ENCODE data around the gene FGF22. TPM values are rescaled to one million over a fixed set of nuclear protein-coding genes. Genes with fewer than 3 reads are reported as not detected.
A peak's percentile ranks its signal among the peaks of the same experiment; 100 is the strongest.

FGF22 gene
- total RNA-seq, 3 donors from 2014 or later (not counting 1 experiment from before 2014, with no cell fraction given), result 0.31 to 0.58 (median 0.41) TPM

DNA sequence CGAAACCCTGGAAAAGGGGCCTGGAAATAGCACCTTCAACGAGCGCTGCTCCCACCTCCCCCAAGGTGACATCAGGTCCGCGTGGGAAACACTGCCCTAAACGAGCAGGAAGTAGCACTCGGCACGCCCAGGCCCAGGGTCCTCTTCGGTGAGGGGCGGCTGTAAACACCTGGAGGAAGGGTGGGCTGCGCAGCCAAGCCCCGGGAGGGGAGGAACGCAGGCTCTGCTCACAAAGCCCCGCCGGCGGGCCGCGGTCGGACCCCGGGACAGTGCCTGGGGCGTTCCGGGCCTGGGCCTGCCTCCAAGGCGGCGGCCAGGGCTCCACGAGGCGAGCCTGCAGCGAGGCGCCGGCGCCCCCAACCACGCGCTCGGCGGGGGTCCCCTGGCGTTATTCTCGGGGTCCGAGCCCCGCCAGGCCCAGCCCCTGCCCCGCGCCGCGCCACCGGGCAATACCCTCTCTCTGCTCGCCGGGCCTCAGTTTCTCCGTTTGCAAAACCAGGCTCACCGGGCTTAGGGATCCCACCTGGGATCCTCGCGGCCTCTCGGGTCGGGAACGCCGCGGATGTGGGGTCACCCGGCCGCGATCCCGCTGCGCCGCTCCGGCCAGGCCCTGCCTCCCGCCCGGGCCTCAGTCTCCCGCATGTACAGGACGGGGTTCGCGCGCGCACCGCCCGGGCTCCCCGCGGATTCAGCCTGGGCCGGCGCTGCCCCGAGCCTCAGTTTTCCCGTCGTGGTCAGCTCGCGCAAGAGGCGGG, 22.7 kb downstream of the FGF22 start:
- WGBS (ENCODE audit: insufficient coverage), result under 1% methylated on average over 81 of the region's 81 CpGs
- no peaks in the 10 kb centered on the region for H3K36me3 Mint-ChIP-seq
- peaks cover 45 to 60% of the 10 kb centered on the region in 2 donors for H3K4me1 Mint-ChIP-seq
- Histone ChIP-seq H3K27me3 (ENCODE audit: control insufficient read depth, insufficient read depth, low read length) (no peaks in the 10 kb centered on the region), H3K4me3 (ENCODE audit: low read length) (peak overlapping the region; percentile 96), H3K9me3 (ENCODE audit: control insufficient read depth, insufficient read depth, low read length) (no peaks in the 10 kb centered on the region), H3K36me3 (ENCODE audit: control insufficient read depth, insufficient read depth, low read length) (peaks cover 11% of the 10 kb centered on the region), H3K27ac (ENCODE audit: low read length) (peak overlapping the region; percentile 99), H3K4me1 (ENCODE audit: control insufficient read depth, insufficient read depth, low read length) (peaks cover 68% of the 10 kb centered on the region)
- peak overlapping the region; percentile 96 for H3K4me3 Mint-ChIP-seq
- ATAC-seq (peak; percentile 7 to 36 (median 13)), DNase-seq (peak; percentile 58 to 84)
- TF ChIP-seq, protein P1, sequence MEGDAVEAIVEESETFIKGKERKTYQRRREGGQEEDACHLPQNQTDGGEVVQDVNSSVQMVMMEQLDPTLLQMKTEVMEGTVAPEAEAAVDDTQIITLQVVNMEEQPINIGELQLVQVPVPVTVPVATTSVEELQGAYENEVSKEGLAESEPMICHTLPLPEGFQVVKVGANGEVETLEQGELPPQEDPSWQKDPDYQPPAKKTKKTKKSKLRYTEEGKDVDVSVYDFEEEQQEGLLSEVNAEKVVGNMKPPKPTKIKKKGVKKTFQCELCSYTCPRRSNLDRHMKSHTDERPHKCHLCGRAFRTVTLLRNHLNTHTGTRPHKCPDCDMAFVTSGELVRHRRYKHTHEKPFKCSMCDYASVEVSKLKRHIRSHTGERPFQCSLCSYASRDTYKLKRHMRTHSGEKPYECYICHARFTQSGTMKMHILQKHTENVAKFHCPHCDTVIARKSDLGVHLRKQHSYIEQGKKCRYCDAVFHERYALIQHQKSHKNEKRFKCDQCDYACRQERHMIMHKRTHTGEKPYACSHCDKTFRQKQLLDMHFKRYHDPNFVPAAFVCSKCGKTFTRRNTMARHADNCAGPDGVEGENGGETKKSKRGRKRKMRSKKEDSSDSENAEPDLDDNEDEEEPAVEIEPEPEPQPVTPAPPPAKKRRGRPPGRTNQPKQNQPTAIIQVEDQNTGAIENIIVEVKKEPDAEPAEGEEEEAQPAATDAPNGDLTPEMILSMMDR (IDR thresholded peaks at IDR 0.05), result no peak
- no peaks in the 10 kb centered on the region for H3K27me3 Mint-ChIP-seq (ENCODE audit: low read depth in 2 of 2)
- H3K9me3 Mint-ChIP-seq, result no peaks in the 10 kb centered on the region
- peak overlapping the region; percentile 98 for H3K27ac Mint-ChIP-seq
- intact Hi-C loops (cut with micrococcal nuclease), result loop anchor here (5.0 kb wide), 4 partner anchors 40 to 150 kb away; partner anchors contain the start of genes BSG and PTBP1

DNA sequence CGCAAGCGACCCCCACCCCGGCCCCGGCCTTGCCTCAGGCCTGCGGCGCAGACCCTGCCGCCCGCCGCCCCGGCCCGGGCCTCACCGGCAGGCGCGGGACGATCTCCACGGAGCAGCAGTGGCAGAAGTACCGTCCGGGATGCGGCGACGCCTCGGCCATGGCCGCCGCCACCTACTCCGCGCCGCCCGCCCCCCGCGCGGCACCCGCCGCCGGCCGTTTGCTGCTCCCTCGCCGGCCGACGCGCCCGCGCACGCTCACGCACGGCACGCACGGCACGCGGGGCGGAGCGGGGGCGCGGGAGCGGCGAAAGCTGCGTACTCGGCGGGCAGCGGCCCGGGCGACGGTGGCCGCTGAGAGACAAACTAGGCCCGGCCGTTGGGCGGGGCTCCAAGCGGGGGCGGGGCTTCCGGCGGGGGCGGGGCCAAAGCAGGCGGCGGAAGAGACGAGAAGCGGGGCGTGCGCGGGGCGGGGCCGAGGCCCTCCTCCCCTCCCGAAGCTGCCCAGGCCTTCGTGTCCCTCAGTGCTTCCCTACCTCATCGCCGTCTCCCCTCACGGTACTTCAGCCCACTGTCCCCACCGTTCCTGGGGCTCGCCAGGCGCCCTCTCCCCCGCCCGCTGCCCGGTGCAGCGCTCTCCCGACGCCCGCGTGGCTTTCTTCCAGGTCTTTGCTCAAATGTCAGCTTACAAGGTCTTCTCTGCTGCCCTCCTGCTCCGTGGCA, 23.4 kb downstream of the FGF22 start, which contains the start of gene RNF126:
RNF126 (minus strand) TSS at position 253 of the 720 bp plus-strand sequence; CDS start at position 160, 93 bp downstream.
- Mint-ChIP-seq H3K36me3 (no peaks in the 10 kb centered on the region), H3K4me1 (peaks cover 45 to 57% of the 10 kb centered on the region in 2 donors), H3K27me3 (ENCODE audit: low read depth in 2 of 2) (no peaks in the 10 kb centered on the region), H3K4me3 (peak within 1 kb of the TSS; percentile 96), H3K9me3 (no peaks in the 10 kb centered on the region), H3K27ac (peak within 1 kb of the TSS; percentile 98)
- peak within 1 kb of the TSS; percentile 96 for H3K4me3 ChIP-seq (ENCODE audit: low read length)
- H3K9me3 ChIP-seq (ENCODE audit: control insufficient read depth, insufficient read depth, low read length), result no peaks in the 10 kb centered on the region
- WGBS (ENCODE audit: insufficient coverage), result under 1% methylated on average over 97 of the region's 97 CpGs
- H3K4me1 ChIP-seq (ENCODE audit: control insufficient read depth, insufficient read depth, low read length), result peaks cover 63% of the 10 kb centered on the region
- peak within 1 kb of the TSS; percentile 99 for H3K27ac ChIP-seq (ENCODE audit: low read length)
- ATAC-seq, result peak; percentile 52 to 77 (median 55)
- TF ChIP-seq, protein P1 (IDR thresholded peaks at IDR 0.05), result no peak
- no peaks in the 10 kb centered on the region for H3K27me3 ChIP-seq (ENCODE audit: control insufficient read depth, insufficient read depth, low read length)
- intact Hi-C loops (cut with micrococcal nuclease), result loop anchor here (5.0 kb wide), 4 partner anchors 39 to 151 kb away; partner anchors contain the start of genes BSG and PTBP1
- H3K36me3 ChIP-seq (ENCODE audit: control insufficient read depth, insufficient read depth, low read length), result peaks cover 10% of the 10 kb centered on the region
- DNase-seq, result peak; percentile 85 to 94

DNA sequence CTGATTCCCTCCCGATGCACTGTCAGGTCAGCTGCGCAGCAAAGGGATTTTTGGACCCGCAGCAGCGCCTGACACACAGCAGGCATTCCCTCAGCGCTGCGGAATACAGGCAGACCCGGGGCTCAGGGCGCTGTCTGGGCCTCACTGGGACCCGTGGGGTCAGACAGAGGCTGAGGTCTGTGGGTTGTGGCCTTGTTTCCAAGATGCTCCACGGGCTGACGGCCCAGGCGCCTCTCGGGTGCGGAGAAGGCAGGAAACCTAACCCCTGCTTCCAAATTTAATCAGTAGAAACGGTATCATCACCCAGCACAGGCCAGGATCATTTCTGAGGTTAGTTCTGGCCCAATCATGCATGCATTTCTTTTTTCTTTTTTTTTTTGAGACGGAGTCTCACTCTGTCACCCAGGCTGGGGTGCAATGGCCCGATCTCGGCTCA, 24.0 kb downstream of the FGF22 start:
- H3K27me3 Mint-ChIP-seq (ENCODE audit: low read depth in 2 of 2), result no peaks in the 10 kb centered on the region
- H3K27ac Mint-ChIP-seq, result peak overlapping the region; percentile 88 to 89
- H3K36me3 ChIP-seq (ENCODE audit: control insufficient read depth, insufficient read depth, low read length), result peaks cover 4% of the 10 kb centered on the region
- H3K27ac ChIP-seq (ENCODE audit: low read length), result peak overlapping the region; percentile 66
- 37% methylated on average over 18 of the region's 18 CpGs for WGBS (ENCODE audit: insufficient coverage)
- no peaks in the 10 kb centered on the region for H3K36me3 Mint-ChIP-seq
- peak overlapping the region; percentile 15 for H3K4me3 ChIP-seq (ENCODE audit: low read length)
- DNase-seq (no peak), ATAC-seq (no peak)
- H3K9me3 ChIP-seq (ENCODE audit: control insufficient read depth, insufficient read depth, low read length), result no peaks in the 10 kb centered on the region
- no peaks in the 10 kb centered on the region for H3K27me3 ChIP-seq (ENCODE audit: control insufficient read depth, insufficient read depth, low read length)
- H3K4me3 Mint-ChIP-seq, result peak overlapping the region; percentile 86
- H3K4me1 Mint-ChIP-seq, result peaks cover 42 to 51% of the 10 kb centered on the region in 2 donors
- intact Hi-C loops (cut with micrococcal nuclease), result loop anchor here (5.0 kb wide), 4 partner anchors 39 to 151 kb away; partner anchors contain the start of genes BSG and PTBP1
- H3K4me1 ChIP-seq (ENCODE audit: control insufficient read depth, insufficient read depth, low read length), result peaks cover 57% of the 10 kb centered on the region
- TF ChIP-seq, protein P1 (IDR thresholded peaks at IDR 0.05), result no peak
- no peaks in the 10 kb centered on the region for H3K9me3 Mint-ChIP-seq

Measured in natural killer cell (primary cell).